Stimulated activated naive CD8-positive, alpha-beta T cell treated with anti-CD3 and anti-CD28 coated beads, Interleukin-15, Interleukin-2, amounts not matched to agents 100 ng/mL and 50 ng/mL, for 24 hours (primary cell): ENCODE results near the gene CDADC1.
"Not testable (repeated sequence)": the region's sequence is repeated elsewhere in the genome, so short reads cannot be mapped to it uniquely, and the experiment has no call there.

Experiments used
- H3K27ac Mint-ChIP-seq: one replicate; pipeline ENCODE4 v1.8.0; 2021; ENCODE audit warnings: mild to moderate bottlenecking, mixed read lengths
- H3K27me3 Mint-ChIP-seq: one replicate; pipeline ENCODE4 v1.8.0; 2021; ENCODE audit warnings: mixed read lengths
- H3K36me3 Mint-ChIP-seq: one replicate; pipeline ENCODE4 v1.8.0; 2021; ENCODE audit warnings: low read depth, mixed read lengths
- H3K4me1 Mint-ChIP-seq: one replicate; pipeline ENCODE4 v1.8.0; 2021; ENCODE audit warnings: low read depth, mixed read lengths
- H3K4me3 Mint-ChIP-seq: one replicate; pipeline ENCODE4 v1.8.0; 2021; ENCODE audit warnings: mild to moderate bottlenecking, mixed read lengths
- H3K9me3 Mint-ChIP-seq: one replicate; pipeline ENCODE4 v1.8.0; 2021; ENCODE audit warnings: mixed read lengths

CDADC1 gene

GRCh38 chr13:49256841-49257240 lies 9.1 kb downstream of the CDADC1 start:
- Mint-ChIP-seq H3K27ac (no peak overlapping the region), H3K9me3 (no peaks in the 10 kb centered on the region), H3K4me3 (no peak overlapping the region), H3K36me3 (peaks cover 57% of the 10 kb centered on the region), H3K4me1 (peaks cover 47% of the 10 kb centered on the region), H3K27me3 (no peaks in the 10 kb centered on the region)

- Mint-ChIP-seq H3K4me1 (peaks cover 39% of the 10 kb centered on the region), H3K27ac (peak overlapping the region; percentile 57), H3K4me3 (peak overlapping the region; percentile 81), H3K36me3 (peaks cover 54% of the 10 kb centered on the region), H3K9me3 (no peaks in the 10 kb centered on the region), H3K27me3 (no peaks in the 10 kb centered on the region)
Measured at GRCh38 chr13:49258089-49258796, 10.5 kb downstream of the CDADC1 start.

DNA sequence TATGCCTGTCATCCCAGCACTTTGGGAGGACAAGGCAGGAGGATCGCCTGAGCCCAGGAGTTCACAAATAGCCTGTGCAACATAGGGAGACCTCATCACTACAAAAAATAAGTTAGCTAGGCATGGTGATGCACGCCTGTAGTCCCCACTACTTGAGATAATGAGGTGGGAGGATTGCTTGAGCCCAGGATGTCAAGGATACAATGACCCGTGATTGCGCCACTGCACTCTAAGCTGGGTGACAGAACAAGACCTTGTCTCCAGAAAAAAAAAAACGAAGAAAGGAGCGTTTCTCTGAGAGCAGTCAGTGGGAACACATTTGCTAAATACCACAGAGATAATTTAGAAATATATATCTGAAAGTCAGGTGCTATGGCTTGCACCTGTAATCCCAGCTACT lies 11.9 kb downstream of the CDADC1 start:
- Mint-ChIP-seq H3K27me3 (no peaks in the 10 kb centered on the region), H3K9me3 (no peaks in the 10 kb centered on the region), H3K36me3 (peaks cover 56% of the 10 kb centered on the region), H3K4me1 (peaks cover 26% of the 10 kb centered on the region), H3K27ac (no peak overlapping the region), H3K4me3 (no peak overlapping the region)

- H3K4me3 Mint-ChIP-seq: no peak overlapping the region
- peaks cover 11% of the 10 kb centered on the region for H3K4me1 Mint-ChIP-seq
- peaks cover 49% of the 10 kb centered on the region for H3K36me3 Mint-ChIP-seq
- no peak overlapping the region for H3K27ac Mint-ChIP-seq
- H3K27me3 Mint-ChIP-seq: no peaks in the 10 kb centered on the region
- no peaks in the 10 kb centered on the region for H3K9me3 Mint-ChIP-seq
Measured at GRCh38 chr13:49262634-49263033, 14.9 kb downstream of the CDADC1 start.

GRCh38 chr13:49265822-49266221 lies 18.1 kb downstream of the CDADC1 start:
- Mint-ChIP-seq H3K4me1 (peaks cover under 1% of the 10 kb centered on the region), H3K27ac (no peak overlapping the region), H3K4me3 (no peak overlapping the region), H3K27me3 (no peaks in the 10 kb centered on the region), H3K9me3 (no peaks in the 10 kb centered on the region), H3K36me3 (peaks cover 40% of the 10 kb centered on the region)

DNA sequence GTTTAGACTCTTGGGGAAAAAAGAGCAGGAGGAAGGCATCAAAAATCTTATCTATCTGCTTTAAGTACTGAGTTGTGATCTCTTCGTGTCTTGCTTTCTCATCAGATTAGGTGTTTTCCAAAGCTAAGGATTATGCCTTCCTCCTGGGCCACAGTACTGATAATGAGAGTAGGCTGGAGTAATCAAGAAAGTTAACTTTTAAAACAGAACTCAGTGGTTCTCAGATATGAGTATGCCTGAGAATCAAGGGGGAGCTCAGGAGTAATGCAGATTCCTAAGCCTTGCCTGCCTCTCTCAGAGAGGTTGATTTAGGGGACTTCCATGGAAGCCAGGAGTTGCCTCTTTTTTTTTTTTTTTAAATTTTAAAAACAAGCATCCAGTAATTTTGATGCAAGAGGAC lies 23.5 kb downstream of the CDADC1 start:
- H3K4me1 Mint-ChIP-seq: peaks cover 17% of the 10 kb centered on the region
- H3K9me3 Mint-ChIP-seq: no peaks in the 10 kb centered on the region
- peaks cover 21% of the 10 kb centered on the region for H3K36me3 Mint-ChIP-seq
- no peak overlapping the region for H3K4me3 Mint-ChIP-seq
- no peaks in the 10 kb centered on the region for H3K27me3 Mint-ChIP-seq
- no peak overlapping the region for H3K27ac Mint-ChIP-seq

- Mint-ChIP-seq H3K4me3 (no peak overlapping the region), H3K4me1 (peaks cover 17% of the 10 kb centered on the region), H3K27me3 (no peaks in the 10 kb centered on the region), H3K27ac (no peak overlapping the region), H3K36me3 (peaks cover 13% of the 10 kb centered on the region), H3K9me3 (no peaks in the 10 kb centered on the region)
Measured at GRCh38 chr13:49272296-49272695, 24.6 kb downstream of the CDADC1 start.

- H3K4me3 Mint-ChIP-seq: no peak overlapping the region
Measured at GRCh38 chr13:49278211-49278610, 30.5 kb downstream of the CDADC1 start.

GRCh38 chr13:49279112-49279511 lies 31.4 kb downstream of the CDADC1 start:
- H3K9me3 Mint-ChIP-seq: no peaks in the 10 kb centered on the region
- H3K27me3 Mint-ChIP-seq: no peaks in the 10 kb centered on the region
- H3K4me3 Mint-ChIP-seq: no peak overlapping the region
- H3K27ac Mint-ChIP-seq: no peak overlapping the region
- H3K4me1 Mint-ChIP-seq: no peaks in the 10 kb centered on the region
- no peaks in the 10 kb centered on the region for H3K36me3 Mint-ChIP-seq

More at GRCh38 chr13:49278211-49278610, 30.5 kb downstream of the CDADC1 start:
- Mint-ChIP-seq H3K27me3 (no peaks in the 10 kb centered on the region), H3K36me3 (no peaks in the 10 kb centered on the region), H3K27ac (no peak overlapping the region), H3K4me1 (no peaks in the 10 kb centered on the region), H3K9me3 (no peaks in the 10 kb centered on the region)

- no peak overlapping the region for H3K4me3 Mint-ChIP-seq
- H3K9me3 Mint-ChIP-seq: no peaks in the 10 kb centered on the region
- no peaks in the 10 kb centered on the region for H3K27me3 Mint-ChIP-seq
- no peak overlapping the region for H3K27ac Mint-ChIP-seq
- peaks cover 5% of the 10 kb centered on the region for H3K36me3 Mint-ChIP-seq
- H3K4me1 Mint-ChIP-seq: no peaks in the 10 kb centered on the region
Measured at GRCh38 chr13:49279885-49280284, 32.2 kb downstream of the CDADC1 start.

DNA sequence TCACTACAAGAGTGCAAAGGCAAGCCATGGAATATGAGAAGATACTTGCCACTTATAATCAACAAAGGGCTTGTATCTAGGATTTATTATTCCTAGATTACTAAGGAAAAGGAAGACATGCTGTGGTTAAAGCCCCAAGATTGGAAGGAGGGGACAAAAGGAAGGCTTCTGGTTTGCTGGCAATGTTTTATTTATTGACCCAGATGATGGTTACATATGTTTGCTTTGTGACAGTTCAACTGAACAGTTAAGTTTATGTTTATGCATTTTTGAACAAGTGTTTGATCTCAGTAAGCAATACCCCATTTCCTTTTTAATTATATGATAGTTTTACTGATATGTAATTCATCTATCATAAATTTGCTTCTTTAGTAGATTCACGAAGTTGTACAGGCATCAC lies 40.3 kb downstream of the CDADC1 start:
- Mint-ChIP-seq H3K27me3 (no peaks in the 10 kb centered on the region), H3K36me3 (peaks cover 12% of the 10 kb centered on the region), H3K4me1 (peaks cover 8% of the 10 kb centered on the region), H3K4me3 (no peak overlapping the region), H3K9me3 (no peaks in the 10 kb centered on the region), H3K27ac (no peak overlapping the region)

- H3K27ac Mint-ChIP-seq: no peak overlapping the region
- peaks cover 8% of the 10 kb centered on the region for H3K4me1 Mint-ChIP-seq
- H3K4me3 Mint-ChIP-seq: no peak overlapping the region
- no peaks in the 10 kb centered on the region for H3K27me3 Mint-ChIP-seq
- no peaks in the 10 kb centered on the region for H3K9me3 Mint-ChIP-seq
- H3K36me3 Mint-ChIP-seq: peaks cover 17% of the 10 kb centered on the region
Measured at GRCh38 chr13:49288458-49288857, 40.7 kb downstream of the CDADC1 start.

DNA sequence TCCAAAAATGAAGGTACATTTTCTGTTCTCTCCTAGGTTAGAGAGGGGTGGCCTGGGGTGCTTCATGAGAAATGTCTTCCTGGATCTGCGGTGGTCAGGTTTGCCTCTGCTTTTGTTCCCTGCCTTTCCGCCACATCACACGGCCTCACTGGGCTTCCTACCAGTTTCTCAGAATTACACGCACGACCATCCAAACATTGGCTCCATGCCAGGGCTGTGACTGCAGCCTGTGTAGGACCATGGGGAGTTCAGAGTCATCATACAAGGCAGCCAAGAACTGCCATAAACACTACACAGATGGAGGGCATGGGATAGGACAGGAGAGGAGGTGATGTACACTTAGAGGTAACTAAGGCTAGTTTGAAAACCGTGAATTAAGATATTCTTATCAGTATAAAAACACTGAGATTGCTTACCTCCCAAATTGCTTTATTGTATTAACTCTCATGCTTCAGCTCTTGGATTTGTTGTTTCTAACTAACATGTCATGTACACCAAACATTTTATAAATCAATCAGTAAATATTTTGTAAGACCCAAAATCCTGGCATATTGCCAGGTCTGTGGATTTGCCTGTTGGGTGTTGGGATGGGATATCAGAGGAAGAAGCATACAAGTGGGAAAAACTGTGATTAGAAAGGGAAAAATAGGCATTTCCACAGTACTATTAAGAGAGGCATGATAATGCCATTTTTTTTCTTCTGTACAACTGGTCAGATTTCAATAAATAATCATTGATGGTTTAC lies 45.2 kb downstream of the CDADC1 start:
- Mint-ChIP-seq H3K4me3 (no peak overlapping the region), H3K36me3 (peaks cover 12% of the 10 kb centered on the region), H3K4me1 (peaks cover 8% of the 10 kb centered on the region), H3K27ac (no peak overlapping the region), H3K9me3 (no peaks in the 10 kb centered on the region), H3K27me3 (no peaks in the 10 kb centered on the region)

DNA sequence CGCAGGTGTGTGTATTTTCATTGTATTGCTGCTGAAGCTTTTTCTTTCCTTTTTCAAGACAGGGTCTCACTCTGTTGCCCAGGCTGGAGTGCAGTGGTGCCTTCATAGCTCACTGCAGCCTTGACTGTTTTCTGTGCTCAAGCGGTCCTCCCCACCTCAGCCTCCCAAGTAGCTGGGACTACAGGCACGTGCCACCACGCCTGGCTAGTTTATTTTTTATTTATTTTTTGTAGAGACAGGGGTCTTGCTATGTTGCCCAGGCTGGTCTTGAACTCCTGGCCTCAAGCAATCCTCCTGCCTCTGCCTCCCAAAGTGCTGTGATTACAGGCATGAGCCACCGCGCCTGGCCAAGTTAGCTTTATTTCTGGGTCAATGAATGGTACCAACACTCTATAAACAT lies 47.0 kb downstream of the CDADC1 start:
- H3K4me1 Mint-ChIP-seq, H3K9me3 Mint-ChIP-seq: not testable (repeated sequence)
- H3K36me3 Mint-ChIP-seq: peaks cover 12% of the 10 kb centered on the region

DNA sequence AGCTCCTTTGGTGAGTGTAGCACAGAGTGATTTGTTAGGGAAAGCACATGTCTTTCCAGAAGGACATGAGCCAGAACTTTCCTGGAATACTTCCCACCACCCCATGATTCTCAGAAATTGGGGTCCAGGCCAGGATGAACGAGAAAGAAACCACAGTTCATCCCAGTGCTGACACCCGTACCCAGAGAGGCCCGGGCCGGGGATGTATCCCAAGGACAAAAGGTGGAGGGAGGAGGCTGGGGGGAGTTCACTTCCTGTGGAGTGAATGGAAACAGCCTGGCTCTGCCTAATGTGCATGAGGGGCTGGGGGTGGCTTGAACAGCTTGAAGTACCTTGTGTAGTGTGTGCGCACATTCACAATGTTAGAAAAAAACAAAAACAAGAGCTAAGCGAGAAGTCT lies 47.5 kb downstream of the CDADC1 start:
- Mint-ChIP-seq H3K27me3 (no peaks in the 10 kb centered on the region), H3K36me3 (peaks cover 12% of the 10 kb centered on the region), H3K27ac (no peak overlapping the region), H3K4me3 (no peak overlapping the region), H3K4me1 (peaks cover 8% of the 10 kb centered on the region), H3K9me3 (no peaks in the 10 kb centered on the region)

More for the DNA sequence above, 47.0 kb downstream of the CDADC1 start:
- not testable (repeated sequence) for H3K4me3 Mint-ChIP-seq, H3K27me3 Mint-ChIP-seq, H3K27ac Mint-ChIP-seq
